GM19099 (cell line): ENCODE results near the gene PRIMPOL.
A peak's percentile ranks its signal among the peaks of the same experiment; 100 is the strongest.

Experiments used
- POLR2A ChIP-seq: IDR thresholded peaks from 3 replicates; pipeline ENCODE4 v1.6.1; 2011; ENCODE audit warnings: low read depth; ENCODE audit not compliant: insufficient read length; ENCODE audit errors: extremely low read depth

The PRIMPOL gene

DNA sequence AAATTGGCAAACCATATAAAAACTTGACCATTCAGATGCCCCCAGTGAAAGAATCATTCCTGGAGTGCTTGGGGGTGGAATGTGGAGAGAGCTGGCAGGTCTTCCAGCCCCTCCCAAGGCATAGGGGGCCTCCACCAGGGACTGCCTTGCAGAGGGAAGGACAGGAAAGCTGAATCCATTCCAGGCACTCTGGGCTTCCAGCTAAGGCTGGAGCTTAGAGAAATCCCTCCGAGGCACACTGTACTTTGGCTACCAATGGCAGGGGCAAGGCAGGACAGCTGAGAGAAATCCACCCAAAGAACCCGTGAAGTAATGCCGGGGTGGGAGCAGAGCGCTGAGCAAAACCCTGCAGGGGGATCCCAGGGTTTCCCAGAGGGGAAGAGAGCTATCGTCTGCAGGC is 80.4 kb downstream of the PRIMPOL start:
- TF ChIP-seq POLR2A, result no peak

DNA sequence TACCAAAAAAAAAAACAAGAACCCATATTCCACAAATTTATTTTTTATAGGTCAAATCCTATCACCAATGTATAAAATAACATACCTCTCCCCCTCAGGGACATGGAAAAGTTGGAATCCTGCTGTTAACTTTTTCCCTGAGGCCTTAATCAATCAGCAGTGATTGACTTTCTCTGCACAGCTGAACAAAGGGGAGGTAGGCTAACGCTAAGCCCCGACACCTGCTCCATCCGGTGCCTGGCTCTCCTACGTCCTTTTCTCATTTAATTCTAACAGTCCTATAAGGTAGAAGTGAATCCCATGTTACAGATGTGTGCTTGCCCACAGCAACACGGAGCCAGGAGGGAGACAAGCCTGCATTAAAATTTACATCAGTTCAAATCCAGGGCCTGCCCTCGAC is 81.5 kb downstream of the PRIMPOL start:
- no peak for TF ChIP-seq POLR2A

DNA sequence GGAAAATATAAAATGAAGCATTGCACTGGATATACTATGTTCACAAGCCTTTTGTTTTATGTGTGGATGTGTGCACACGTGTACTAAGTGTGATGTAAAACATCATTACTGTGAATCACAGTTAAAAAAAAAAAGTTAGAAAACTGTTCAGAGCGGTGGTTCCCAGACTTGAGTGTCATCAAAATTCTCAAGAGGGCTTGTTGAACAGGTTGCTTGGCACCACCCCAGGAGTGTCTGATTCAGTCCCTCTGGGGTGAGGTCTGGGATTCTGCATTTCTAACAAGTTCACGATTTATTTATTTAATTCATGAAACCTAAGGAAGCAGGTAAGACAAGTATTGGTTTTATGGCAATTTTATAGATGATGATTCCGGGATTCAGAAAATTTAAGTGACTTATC is 82.6 kb downstream of the PRIMPOL start:
- no peak for TF ChIP-seq POLR2A

DNA sequence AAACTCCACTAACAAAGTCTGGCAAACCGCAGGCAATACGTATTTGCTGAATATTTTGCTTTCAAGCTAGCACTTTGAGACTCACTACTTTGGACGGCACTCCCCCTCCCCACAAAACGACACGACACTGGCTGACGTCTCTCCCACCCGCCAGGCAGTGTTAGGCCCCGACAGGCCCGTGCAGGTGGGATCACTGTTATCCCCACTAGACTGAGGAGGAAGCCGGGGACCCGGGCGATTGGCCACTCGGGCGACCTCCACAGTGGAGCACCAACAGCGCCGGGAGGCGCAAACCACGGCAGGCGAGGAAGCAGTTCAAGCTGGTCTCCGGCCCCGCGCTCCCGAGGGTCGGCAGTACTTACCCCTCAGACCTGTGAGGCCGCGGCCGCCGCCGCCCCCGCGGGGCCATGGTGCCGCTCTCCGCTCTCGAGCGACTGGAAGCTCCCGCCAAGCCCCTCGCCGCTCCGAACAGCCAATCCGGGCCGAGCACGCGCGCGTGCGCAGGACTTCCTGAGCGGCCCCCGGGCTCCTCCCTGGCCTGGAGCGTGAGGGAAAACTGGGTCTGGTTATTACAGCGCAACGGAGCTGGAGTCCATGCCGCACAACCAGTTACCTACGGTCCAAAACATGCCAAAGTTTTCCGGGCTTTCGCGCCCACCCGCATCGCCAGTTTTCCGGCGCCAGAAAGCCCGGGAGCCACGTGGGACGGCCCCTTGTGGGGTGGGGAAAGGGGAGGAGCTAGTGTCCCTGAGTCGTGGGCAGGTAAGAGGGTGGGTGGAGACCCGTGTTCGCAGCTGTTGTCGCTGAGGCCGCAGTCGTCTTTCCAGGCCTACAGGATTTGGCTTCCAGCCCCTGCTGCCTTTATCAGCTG is 84.4 kb downstream of the PRIMPOL start, which contains the start of gene CENPU:
Gene CENPU (minus strand): TSS at position 443 of the 871 bp plus-strand sequence. CDS start 34 bp downstream, at position 409.
- peak; percentile 80 for TF ChIP-seq POLR2A

DNA sequence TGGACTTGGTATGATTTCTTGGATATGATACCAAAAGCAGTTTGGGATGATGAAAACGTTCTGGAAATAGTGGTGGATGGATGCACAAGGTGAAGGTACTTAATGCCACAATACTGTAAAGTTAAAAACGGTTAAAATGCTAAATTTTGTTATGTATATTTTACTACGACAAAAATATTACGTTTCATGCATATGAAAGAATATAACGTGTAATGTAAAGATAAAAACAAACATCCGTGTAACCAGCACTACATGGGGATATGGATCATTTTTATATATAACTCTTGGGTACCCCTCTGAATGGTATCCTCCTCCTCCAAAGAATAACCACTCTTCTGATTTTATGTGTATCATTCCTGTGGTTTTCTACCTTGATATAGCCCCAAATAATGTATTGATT is 85.2 kb downstream of the PRIMPOL start:
- no peak for TF ChIP-seq POLR2A

DNA sequence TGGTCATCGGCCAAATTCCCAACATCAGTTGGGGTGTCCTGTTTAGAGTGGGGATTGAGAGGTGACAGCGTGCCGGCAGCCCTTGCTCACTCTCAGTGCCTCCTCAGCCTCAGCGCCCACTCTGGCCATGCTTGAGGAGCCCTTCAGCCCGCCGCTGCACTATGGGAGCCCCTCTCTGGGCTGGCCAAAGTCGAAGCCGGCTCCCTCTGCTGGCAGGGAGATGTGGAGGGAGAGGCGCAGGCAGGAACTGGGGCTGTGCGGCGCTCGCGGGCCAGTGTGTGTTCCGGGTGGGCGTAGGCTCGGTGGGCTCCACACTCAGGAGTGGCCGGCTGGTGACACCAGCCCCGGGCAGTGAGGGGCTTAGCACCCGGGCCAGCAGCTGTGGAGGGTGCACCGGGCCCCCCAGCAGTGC is 91.4 kb downstream of the PRIMPOL start:
- no peak for TF ChIP-seq POLR2A

DNA sequence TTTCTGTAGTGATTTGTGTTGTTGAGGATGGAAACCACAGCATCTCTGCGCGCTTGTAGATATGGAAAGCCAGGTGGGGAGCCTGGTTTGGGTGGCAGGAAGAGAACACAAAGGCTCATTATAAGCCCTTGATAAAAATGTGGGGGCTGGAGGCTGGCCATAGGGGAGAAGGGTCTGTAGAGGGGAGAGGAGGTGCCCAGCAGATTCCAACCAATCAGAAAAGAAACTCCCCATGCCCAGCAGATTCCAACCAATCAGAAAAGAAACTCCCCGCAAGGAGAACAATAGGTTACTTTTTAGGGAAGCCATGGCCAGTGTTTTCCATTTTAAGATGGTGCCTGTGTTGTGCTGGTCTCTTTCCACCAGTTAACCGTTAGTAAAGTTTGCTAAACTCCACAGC is 94.1 kb downstream of the PRIMPOL start:
- no peak for TF ChIP-seq POLR2A

DNA sequence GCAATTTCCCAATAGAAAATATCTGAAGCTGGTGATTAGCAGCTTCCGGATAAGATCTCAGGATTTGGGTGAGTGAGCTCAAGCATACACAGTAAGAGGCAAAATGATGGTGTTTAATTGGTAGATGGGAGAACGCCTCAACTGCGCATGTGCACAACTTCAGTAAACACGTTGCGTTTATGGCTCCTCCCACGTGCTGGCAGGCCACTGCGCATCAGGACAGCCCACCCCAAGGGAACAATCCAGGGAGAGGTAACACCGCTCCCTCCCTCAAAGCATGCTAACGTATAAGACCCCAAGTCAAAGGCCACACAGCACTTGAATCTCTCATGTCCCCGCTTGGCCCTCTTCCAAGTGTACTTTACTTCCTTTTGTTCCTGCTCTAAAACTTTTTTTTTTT is 94.7 kb downstream of the PRIMPOL start:
- no peak for TF ChIP-seq POLR2A
